NCI-H128 (cell line): Measurements from ENCODE around the gene STK4.
"Not testable (repeated sequence)": the region's sequence is repeated elsewhere in the genome, so short reads cannot be mapped to it uniquely, and the experiment has no call there.

Experiments used
- DNase-seq: peaks from one replicate; lab custom pipeline; 2025; ENCODE audit not compliant: unreplicated experiment; lab: John Stamatoyannopoulos, UW

STK4 gene

DNA sequence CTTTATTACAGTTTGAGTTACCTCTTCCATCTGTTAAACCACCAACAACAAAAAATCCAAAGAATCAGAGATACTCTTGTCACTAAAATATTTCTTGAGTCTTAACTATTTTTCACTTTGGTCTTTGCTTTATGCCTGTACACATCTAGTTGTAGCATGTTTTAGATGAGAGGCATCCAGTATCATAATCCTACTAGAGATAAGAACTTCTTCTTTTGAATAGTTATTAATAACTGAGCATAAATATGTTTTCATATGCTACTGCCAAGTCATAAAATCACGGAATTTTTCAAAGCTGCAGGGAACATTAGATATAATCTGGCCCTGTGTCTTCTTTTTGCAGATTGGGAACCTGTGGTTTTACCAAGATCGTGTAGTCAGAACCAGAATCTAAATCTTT, 55.3 kb downstream of the STK4 start:
- no peak for DNase-seq

- DNase-seq, result not testable (repeated sequence)
Measured at GRCh38 chr20:45023140-45023539, 56.8 kb downstream of the STK4 start.

GRCh38 chr20:45028424-45029136, 62.3 kb downstream of the STK4 start:
- DNase-seq, result no peak

DNA sequence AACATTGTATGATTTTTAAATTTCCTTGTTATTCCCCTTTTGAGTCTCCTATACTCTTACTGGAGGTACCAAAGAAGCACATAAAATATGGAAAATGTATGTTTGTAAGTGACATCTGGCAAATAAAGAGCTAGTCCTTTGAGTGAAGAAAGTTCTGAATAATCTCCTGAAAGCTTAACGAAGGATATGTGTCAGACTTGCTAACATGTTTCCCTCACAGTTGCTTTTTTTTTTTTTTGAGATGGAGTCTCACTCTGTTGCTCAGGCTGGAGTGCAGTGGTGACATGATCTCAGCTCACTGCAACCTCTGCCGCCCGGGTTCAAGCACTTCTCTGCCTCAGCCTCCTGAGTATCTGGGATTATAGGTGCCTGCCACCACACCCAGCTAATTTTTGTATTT, 63.6 kb downstream of the STK4 start:
- no peak for DNase-seq

DNA sequence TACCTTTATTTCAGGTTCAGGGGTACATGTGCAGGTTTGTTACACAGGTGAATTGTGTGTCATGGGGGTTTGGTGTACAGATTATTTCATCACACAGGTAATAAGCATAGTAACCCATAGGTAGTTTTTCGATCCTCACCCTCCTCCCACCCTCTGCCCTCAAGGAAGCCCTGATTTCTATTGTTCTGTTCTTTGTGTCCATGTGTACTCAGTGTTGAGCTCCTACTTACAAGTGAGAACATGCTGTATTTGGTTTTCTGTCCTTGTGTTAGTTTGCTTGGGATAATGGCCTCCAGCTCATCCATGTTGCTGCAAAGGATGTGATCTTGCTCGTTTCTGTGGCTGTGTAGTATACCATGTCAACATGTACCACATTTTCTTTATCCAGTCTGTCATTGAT, 66.0 kb downstream of the STK4 start:
- DNase-seq, result no peak

- DNase-seq, result no peak
Measured at GRCh38 chr20:45032781-45033180, 66.5 kb downstream of the STK4 start.

GRCh38 chr20:45034436-45034835, 68.1 kb downstream of the STK4 start:
- no peak for DNase-seq

- no peak for DNase-seq
Measured at GRCh38 chr20:45036044-45036755, 69.9 kb downstream of the STK4 start.

DNA sequence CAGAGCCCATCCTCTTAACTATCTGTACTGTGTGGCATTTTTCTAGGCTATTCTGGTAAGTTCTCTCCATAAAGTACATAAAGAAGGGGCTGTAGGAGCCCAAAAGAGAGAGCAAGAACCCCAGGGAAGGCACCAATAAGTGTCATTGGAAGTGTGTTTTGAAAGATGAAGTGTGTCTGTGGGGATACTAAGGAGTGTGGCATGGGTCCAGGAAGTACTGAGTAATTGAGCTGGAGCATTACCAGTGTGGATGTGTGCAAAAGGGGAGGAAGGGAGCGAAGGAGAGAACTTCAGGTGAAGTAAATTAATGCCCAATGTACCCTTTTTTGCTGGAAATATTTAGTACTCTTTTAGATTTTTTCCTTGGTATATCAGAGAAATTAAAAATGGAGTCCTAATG, 70.7 kb downstream of the STK4 start:
- no peak for DNase-seq

DNA sequence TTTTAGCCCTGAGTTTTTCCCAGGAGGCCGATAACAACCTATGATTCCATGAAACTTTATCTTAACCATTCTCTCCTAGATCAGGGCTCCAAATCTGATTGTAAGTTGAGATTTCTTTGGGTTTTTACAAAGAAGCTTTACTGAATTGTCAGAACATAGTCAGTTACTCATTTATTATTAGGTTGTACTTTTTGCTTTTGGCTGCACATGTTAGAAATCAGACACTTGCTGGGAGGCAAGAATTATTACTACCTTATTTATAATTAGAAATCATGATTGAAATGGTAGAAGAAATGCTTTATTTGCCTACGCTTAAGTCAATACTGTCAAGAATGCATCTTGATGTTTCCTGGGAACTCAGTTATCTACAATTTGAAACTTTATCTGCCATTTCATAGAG, 71.3 kb downstream of the STK4 start:
- DNase-seq, result no peak

DNA sequence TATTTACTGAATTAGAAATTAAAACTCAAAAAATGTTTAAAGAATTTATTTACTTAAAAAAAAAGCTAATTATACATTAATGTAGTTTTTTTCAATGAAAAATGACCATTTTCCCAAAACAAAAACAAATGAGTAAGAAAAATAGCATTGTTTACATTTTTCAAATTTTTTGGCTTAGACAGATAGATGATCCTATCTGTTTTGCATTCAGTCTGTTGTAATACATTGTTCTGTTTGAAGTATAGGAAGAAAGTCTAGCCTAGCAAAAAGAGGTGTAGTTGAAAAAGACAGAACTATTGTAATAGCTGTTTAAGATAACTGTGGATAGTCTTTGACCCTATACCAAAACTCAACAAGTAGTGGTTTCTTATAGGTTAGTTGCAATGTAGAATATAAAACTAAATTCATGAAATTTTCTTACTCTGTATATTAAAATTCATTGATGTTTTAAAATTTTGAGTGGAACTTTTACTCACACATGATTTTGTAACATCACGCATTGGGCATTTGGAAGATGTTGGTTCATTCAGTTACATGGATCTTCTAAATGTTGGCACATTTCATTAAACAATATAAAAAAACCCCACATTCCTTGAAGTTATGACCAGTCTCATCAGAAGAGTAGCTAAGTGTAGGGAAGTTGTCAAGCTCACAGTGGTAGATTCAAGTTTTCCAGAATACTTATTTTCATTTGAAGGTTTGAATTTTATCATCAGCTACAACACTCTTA, 72.6 kb downstream of the STK4 start:
- DNase-seq, result no peak

- DNase-seq, result no peak
Measured at GRCh38 chr20:45039475-45039820, 73.1 kb downstream of the STK4 start.

DNA sequence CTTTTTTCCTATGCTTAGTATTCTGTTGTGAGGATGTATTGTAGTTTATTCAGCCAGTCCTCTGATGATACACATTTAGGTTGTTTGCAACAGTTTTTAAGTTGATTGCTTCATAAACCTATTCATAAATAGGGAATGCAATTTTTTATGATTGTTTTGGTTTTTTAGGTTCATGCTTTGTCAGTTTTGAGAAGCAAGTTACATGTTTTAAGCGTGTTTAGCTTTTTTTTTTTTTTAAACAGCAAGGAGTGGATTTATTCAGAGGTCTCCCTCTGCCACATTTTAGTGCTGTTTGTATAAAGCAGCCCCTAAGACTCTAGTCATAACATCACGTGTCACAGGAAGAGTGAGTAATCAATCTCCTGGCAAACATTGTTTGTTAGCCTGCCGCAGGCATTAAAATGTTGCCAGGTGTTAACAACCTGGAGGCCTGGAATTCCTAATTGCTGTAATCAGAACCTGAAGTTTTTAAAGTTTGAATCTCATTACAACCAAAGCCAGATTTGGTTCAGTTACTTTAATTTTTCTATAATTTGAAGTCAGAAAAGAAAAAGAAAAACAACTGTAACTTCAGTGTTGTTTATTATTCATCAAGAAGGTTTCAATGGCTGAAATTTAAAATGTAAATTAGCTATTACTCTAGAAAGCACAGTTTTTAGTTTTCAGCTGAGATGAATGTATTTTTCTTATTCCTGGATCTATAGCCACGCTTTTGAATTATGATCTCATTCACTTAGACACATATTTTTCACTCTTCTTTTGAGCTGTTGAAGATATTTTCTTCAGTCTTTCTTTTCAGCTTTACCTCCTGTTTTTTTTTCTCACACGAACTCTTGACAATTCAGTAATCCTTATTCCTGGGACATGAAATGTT, 75.4 kb downstream of the STK4 start:
- DNase-seq, result no peak

- DNase-seq, result no peak
Measured at GRCh38 chr20:45042978-45043377, 76.7 kb downstream of the STK4 start.

DNA sequence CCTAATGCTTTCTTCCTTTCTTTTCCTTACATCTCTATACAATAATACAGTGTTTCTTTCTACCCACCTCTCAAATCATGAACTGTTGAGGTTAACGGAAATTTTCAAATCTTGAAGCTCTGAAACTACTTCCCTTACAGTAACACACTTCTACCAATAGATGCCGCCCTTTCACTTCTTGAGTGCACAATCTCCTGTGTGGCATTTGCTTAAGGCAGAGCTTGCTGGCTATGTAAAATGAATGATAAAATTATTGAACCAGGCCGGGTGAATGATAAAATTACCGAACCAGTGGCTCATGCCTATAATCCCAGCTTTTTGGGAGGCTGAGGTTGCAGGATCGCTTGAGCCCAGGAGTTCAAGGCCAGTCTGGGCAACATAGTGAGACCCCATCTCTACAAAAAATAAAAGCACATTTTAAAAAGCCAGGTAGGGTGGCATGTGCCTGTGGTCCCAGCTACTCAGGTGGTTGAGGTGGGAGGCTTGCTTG, 77.8 kb downstream of the STK4 start:
- peak; percentile 67 for DNase-seq

DNA sequence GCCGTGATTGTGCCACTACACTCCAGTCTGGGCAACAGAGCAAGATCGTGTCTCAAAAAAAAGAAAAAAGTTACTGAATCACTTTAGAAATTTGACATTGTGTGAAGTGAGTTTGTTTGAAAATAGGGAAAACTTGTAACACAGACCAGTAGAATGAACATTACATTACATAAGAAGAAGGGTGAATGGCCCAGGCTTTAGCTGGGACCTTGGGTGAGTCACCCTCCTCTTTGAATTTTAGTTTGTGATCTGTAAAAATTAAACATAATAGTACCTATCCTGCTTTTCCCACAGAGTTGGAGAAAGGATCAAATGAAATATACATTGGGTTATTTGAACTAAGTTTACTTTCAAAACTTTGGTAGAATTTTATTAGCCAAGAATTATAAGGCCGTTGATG, 78.3 kb downstream of the STK4 start:
- no peak for DNase-seq

- DNase-seq, result no peak
Measured at GRCh38 chr20:45047581-45048119, 81.3 kb downstream of the STK4 start.

DNA sequence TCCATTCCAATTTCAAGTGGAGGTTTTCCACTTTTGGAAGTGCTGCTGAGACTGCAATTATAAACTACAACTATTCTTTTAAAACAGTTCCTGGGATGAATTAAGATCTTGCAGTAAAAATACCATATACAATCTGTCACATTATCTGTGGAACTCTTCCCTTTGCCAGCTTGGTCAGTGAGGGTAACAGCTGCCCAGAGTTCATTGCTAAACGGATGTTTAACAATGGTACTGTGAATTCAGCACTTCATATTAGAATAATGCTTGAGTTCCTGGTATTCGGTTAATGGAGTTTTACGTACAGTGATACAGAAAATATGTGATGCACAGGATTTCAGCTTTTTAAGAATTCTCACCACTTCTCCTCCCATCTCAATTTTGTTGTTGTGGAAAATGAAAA, 83.1 kb downstream of the STK4 start:
- DNase-seq, result no peak

- no peak for DNase-seq
Measured at GRCh38 chr20:45049904-45050471, 83.7 kb downstream of the STK4 start.
